Mesodermal cell (in vitro differentiated cells): ENCODE measurements around the gene TWF2.
"Not testable (repeated sequence)": the region's sequence is repeated elsewhere in the genome, so short reads cannot be mapped to it uniquely, and the experiment has no call there.

Experiments
- H3K27ac ChIP-seq: 2 replicates; pipeline ENCODE4 v1.7.0; 2013; ENCODE audit warnings: mild to moderate bottlenecking, low read depth, low read length, moderate library complexity; ENCODE audit not compliant: severe bottlenecking
- H3K36me3 ChIP-seq: 2 replicates; pipeline ENCODE4 v1.7.1; 2013; ENCODE audit warnings: mild to moderate bottlenecking, low read length, moderate library complexity; ENCODE audit not compliant: control insufficient read depth, insufficient read depth
- H3K4me1 ChIP-seq: one replicate; pipeline ENCODE4 v1.7.1; 2013; ENCODE audit warnings: mild to moderate bottlenecking, low read length; ENCODE audit not compliant: insufficient read depth, control insufficient read depth, poor library complexity, severe bottlenecking
- H3K4me3 ChIP-seq: 2 replicates; pipeline ENCODE4 v1.7.0; 2013; ENCODE audit warnings: low read length, control low read depth, mild to moderate bottlenecking; ENCODE audit not compliant: insufficient read depth, poor library complexity, severe bottlenecking; ENCODE audit errors: extremely low read depth
- H3K9me3 ChIP-seq: 2 replicates; pipeline ENCODE4 v1.7.1; 2013; ENCODE audit warnings: mild to moderate bottlenecking, low read length, moderate library complexity; ENCODE audit not compliant: control insufficient read depth
- WGBS, 2 experiments: methylation state at CpG; one replicate each; pipeline ENCODE4 v1.1.5; 2013; ENCODE audit warnings: missing lambda C conversion rate in 2 of 2; ENCODE audit not compliant: insufficient coverage in 2 of 2; 5-methylcytosine and 5-hydroxymethylcytosine counted together

TWF2 gene

DNA sequence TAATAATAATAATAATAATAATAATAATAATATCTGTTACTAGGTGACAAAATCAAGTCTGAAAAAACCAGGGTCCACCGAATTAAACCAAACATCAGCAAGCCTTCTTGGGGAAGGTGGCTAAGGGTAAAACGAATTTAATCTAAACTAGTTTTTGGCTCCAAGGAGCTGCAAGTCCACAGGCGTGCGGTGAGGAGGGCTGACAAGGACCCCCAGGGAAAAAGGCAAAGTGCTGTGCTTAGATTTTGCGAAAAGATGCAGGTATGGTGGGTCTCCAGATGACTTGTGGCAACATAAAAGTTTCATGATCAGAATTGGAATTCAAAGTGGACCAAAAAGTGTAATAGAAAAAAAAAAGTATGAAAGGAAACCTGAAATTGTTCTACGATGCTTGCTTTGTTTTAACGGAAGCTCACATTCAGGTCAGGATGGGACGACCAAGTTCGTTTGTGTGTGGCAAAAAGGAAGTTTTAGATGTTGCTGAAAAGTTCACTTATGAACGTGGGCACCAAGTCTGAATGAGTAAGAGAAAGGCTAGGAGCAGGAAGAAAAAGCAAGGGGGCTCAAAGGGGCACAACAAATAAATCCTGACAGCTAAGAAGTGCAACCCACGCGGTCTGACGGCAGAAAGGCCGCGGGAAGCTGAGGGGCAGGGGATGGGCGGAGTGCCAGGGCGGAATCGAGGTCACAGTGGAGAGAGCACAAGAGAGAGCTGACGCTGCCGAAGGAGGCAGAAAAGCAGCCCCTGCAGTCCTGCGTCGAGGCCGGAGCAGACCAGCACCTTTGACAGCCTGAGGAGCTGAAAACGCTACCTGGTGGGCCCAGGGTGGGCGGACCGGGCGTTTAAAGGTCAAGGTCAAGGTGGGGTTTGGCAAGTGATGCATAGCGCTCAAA lies 38.4 kb upstream of the TWF2 start:
- 2 to 6% methylated on average over 21 to 23 of the region's 28 CpGs for WGBS, 2 experiments

DNA sequence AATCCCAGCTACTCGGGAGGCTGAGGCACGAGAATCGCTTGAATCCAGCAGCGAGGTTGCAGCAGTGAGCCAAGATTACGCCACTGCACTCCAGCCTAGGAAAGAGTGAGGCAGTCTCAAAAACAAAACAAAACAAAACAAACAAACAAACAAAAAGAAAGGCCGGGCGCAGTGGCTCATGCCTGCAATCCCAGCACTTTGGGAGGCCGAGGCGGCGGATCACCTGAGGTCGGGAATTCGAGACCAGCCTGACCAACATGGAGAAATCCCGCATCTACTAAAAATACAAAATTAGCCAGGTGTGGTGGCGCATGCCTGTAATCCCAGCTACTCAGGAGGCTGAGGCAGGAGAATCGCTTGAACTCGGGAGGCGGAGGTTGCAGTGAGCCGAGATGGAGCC lies 35.8 kb upstream of the TWF2 start:
- H3K4me1 ChIP-seq, H3K4me3 ChIP-seq, H3K9me3 ChIP-seq, H3K27ac ChIP-seq: not testable (repeated sequence)
- 91 to 98% methylated on average over 9 to 13 of the region's 18 CpGs for whole genome bisulfite sequencing, 2 experiments
- H3K36me3 ChIP-seq = peaks cover 57% of the 10 kb centered on the region

More for the DNA sequence above, 38.4 kb upstream of the TWF2 start:
- peak overlapping the region; percentile 23 for H3K27ac ChIP-seq
- peaks cover 35% of the 10 kb centered on the region for H3K36me3 ChIP-seq
- peaks cover 12% of the 10 kb centered on the region for H3K4me1 ChIP-seq
- H3K9me3 ChIP-seq = no peaks in the 10 kb centered on the region
- peak overlapping the region; percentile 93 for H3K4me3 ChIP-seq

DNA sequence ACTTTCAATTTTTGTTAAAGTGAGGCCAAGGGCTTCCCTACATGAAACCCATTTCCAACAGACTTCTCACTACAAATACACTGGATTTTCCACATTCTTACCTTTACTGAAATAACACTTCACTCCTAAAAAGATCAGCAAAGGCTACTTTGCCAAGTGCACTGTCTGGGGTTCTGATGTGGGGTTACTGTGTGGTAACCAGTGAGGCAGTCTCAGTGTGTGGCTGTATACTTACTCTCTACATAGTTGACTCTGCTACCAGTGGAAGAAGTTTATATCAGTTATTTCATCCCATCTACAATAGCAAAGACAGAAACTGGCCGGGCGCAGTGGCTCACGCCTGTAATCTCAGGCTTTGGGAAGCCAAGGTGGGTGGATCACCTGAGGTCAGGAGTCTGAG lies 33.9 kb upstream of the TWF2 start:
- no peak overlapping the region for H3K4me3 ChIP-seq
- H3K36me3 ChIP-seq = peaks cover 77% of the 10 kb centered on the region
- WGBS, 2 experiments = no CpG with 5 or more reads among the region's 3 CpGs

DNA sequence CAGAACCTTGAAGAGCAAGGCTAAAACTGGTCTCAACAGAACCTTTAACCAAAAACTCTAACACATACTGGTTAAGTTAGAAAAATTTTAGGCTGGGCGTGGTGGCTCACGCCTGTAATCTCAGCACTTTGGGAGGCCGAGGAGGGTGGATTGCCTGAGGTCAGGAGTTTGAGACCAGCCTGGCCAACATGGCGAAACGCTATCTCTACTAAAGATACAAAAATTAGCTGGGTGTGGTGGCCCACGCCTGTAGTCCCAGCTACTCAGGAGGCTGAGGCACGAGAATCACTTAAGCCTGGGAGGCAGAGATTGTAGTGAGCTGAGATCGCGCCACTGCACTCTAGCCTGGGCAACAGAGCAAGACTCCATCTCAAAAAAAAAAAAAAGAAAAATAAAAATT lies 33.2 kb upstream of the TWF2 start:
- WGBS, 2 experiments = 100% methylated on average over 1 to 4 of the region's 9 CpGs
- H3K4me1 ChIP-seq, H3K27ac ChIP-seq, H3K4me3 ChIP-seq, H3K9me3 ChIP-seq: not testable (repeated sequence)
- H3K36me3 ChIP-seq = peaks cover 84% of the 10 kb centered on the region

More for the DNA sequence above, 33.9 kb upstream of the TWF2 start:
- Histone ChIP-seq H3K27ac (no peak overlapping the region), H3K9me3 (no peaks in the 10 kb centered on the region), H3K4me1 (peaks cover 3% of the 10 kb centered on the region)

DNA sequence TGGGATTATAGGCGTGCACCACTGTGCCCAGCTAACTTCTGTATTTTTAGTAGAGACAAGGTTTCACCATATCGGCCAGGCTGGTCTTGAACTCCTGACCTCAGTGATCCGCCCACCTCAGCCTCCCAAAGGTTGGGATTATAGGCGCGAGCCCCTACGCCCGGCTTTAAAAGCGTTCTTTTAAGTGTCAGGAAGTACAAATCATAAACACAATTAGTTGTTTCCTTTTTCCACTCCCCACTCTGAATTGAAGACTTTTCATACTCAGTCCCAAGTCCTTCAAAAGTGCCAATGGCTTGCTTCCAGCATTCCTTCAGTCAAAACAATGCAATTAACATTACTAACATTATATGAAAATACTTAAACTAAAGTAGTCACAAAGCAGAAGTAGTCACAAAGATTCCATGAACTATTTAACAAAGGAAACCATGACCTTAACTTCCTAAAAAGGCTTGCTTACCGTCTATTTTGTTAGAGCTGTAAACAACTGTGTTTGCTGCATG lies 31.3 kb upstream of the TWF2 start:
- Histone ChIP-seq H3K36me3 (peaks cover 94% of the 10 kb centered on the region), H3K4me1 (no peaks in the 10 kb centered on the region), H3K27ac (no peak overlapping the region), H3K4me3 (no peak overlapping the region), H3K9me3 (no peaks in the 10 kb centered on the region)
- 94 to 95% methylated on average over 8 to 9 of the region's 9 CpGs for WGBS, 2 experiments

DNA sequence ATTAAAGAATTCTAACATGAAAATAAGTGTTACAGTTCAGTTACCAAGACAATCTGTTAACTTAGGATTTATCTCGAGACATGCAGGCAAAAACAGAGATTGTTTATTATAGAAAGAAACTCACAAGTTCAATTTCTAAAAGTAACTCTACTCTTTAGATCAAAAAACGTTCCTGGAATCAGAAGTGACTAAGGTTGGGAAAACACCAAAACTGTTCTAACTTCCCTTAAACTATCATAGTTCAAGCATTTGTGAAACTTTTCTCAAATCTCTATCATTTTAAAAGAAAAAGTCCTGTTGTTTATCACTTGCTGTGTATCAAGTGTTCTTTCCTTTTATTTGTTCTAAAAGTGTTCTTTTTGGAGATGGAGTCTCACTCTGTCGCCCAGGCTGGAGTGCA lies 30.8 kb upstream of the TWF2 start:
- no peaks in the 10 kb centered on the region for H3K4me1 ChIP-seq
- H3K9me3 ChIP-seq = no peaks in the 10 kb centered on the region
- 97 to 100% methylated on average over 1 to 3 of the region's 3 CpGs for WGBS, 2 experiments
- no peak overlapping the region for H3K4me3 ChIP-seq
- H3K27ac ChIP-seq = no peak overlapping the region
- peaks cover 95% of the 10 kb centered on the region for H3K36me3 ChIP-seq

DNA sequence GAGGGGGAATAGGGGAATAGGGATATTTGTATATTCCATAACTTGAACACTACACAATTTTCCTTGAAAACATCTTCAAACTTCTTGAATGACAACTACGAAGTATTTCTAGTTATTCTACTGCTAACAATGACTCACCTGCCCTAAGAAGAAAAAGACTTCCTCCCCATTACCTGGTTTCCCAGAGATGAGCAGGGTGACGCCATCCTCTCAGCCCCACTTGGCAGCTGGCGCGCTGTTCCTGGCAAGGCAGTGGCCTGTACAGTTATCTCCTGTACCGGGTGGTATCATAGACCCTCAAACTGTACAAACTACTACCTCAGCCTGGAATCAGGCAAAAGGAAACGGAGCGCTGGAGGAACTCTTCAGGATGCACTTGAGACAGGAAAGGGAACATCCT lies 29.1 kb upstream of the TWF2 start:
- 96 to 100% methylated on average over 3 to 7 of the region's 7 CpGs for WGBS, 2 experiments
- Histone ChIP-seq H3K27ac (no peak overlapping the region), H3K36me3 (peaks cover 95% of the 10 kb centered on the region)

DNA sequence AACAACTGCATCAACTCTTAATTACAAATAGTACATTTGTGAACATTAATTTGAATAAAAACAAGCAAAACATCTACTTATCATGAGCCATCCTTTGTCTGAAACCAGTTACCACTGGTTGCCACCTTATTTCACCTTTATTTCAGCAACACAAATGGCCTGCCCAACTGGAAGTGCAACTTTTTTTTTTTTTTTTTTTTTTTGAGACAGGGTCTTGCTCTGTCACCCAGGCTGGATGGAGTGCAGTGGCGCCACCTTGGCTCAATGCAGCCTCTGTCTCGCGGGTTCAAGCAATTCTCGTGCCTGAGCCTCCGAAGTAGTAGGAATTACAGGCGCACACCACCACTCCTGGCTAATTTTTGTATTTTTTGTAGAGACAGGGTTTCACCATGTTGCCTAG lies 26.4 kb upstream of the TWF2 start:
- 84 to 89% methylated on average over 5 to 6 of the region's 6 CpGs for WGBS, 2 experiments
- peaks cover 100% of the 10 kb centered on the region for H3K36me3 ChIP-seq

More for the DNA sequence above, 29.1 kb upstream of the TWF2 start:
- Histone ChIP-seq H3K9me3 (no peaks in the 10 kb centered on the region), H3K4me3 (no peak overlapping the region), H3K4me1 (no peaks in the 10 kb centered on the region)

DNA sequence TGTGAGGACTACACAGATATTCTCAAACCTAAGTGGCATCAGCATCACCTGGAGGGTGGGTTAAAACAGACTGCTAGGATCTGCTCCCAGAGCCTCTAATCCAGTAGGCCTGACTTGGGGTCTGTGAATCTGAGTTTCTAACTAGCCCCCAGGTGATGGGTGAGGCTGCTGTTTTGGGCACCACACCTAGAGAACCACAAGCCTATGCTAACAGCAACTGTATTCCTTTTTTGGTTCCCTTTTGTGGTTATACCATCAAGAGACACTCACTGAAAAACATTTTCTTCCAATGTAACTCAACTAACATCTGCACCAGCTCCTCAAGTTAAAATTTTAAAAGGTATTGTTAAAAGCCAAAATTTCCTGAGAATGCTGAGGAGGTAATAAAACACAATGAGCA lies 23.5 kb upstream of the TWF2 start:
- Histone ChIP-seq H3K36me3 (peaks cover 100% of the 10 kb centered on the region), H3K4me1 (peaks cover 2% of the 10 kb centered on the region), H3K4me3 (no peak overlapping the region), H3K9me3 (no peaks in the 10 kb centered on the region), H3K27ac (no peak overlapping the region)

More for the DNA sequence above, 26.4 kb upstream of the TWF2 start:
- no peaks in the 10 kb centered on the region for H3K4me1 ChIP-seq
- no peak overlapping the region for H3K4me3 ChIP-seq
- H3K27ac ChIP-seq = no peak overlapping the region
- no peaks in the 10 kb centered on the region for H3K9me3 ChIP-seq

DNA sequence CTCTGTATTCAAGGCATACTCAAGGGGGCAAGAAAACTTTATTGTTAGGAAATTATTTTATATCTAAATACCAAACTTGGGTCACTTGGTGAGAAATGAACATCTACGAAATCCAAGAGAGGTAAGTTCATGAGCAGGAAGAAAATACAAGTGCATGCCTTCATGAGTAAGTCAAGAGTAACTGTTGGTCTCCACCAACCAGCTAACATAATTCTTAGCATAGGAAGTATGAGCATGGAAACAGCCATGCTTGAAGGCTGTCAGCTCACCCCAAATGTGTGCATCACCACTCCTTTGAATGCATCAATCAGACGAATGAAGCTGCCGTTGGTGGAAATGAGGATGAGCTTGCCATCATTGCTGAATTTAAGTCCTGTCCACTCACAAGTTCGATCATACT lies 20.5 kb upstream of the TWF2 start:
- WGBS, 2 experiments = 80 to 84% methylated on average over 3 to 4 of the region's 4 CpGs
- peaks cover 100% of the 10 kb centered on the region for H3K36me3 ChIP-seq
- H3K27ac ChIP-seq = no peak overlapping the region
- H3K4me3 ChIP-seq = no peak overlapping the region
- H3K9me3 ChIP-seq = no peaks in the 10 kb centered on the region
- H3K4me1 ChIP-seq = peaks cover 2% of the 10 kb centered on the region

DNA sequence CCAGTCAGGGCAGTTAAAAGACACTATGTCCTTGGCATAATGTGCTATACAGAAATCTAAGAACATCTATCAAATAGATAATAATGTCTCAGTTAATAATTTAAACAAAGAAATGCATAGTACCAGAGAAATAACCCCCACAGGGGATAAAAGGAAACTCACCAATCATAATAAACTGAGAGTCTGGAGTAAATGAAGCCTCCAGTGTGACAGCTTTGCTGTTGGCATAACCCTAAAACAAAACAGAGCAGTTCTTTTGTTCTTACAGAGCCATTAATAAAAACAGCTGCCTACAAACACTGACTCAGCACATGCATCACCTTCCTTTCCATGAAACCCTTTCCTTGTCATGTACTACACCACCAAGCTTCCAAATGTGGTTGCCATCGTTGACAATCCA lies 20.1 kb upstream of the TWF2 start:
- H3K4me3 ChIP-seq = no peak overlapping the region
- H3K36me3 ChIP-seq = peaks cover 100% of the 10 kb centered on the region
- peaks cover 2% of the 10 kb centered on the region for H3K4me1 ChIP-seq
- no CpG with 5 or more reads among the region's 1 CpG for WGBS, 2 experiments
- H3K27ac ChIP-seq = no peak overlapping the region
- no peaks in the 10 kb centered on the region for H3K9me3 ChIP-seq
